ENCODE results near the gene HIRIP3.

The HIRIP3 gene

DNA sequence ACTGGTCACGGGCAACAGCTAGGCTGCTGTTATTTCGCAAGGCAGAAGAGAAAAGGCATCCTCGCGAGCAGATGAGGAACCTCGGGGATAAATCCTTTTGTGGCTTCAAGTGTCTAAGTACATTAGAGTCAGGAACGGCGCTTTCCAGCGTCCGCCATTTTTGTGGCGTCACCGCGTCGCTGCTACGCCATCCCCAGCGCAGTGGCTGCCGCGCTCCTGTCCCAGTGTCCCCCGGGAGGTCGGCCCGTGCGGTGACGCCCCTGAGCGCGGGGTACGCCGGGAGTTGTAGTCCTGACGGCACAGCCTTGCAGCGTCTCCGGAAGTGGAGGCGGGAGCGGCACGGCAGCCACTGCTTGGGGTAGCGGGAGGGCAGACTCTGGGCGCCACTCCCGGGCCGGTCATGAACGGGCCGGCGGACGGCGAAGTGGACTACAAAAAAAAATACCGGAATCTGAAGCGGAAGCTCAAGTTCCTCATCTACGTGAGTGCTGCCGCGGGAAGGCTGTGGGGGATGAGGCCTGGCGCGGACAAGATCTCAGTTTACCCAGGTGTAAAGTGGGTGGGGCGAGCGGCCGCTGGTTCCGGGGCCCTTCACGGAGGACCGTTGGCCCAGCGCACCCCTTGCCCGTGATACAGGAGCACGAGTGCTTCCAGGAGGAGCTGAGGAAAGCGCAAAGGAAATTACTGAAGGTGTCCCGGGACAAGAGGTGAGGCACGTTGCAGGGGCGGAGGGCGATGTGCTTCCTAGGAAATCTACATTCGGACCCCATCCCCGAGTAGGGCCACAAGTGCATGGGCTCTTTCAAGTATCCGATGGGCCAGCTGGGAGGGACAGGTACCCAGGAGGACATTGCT, 721 bp upstream of the HIRIP3 start, which contains the start of gene INO80E:
TSS of gene INO80E (plus strand) at position 331 of the 855 bp plus-strand sequence. CDS start at position 401, 70 bp downstream.
- peak; percentile 99 for DNase-seq

DNA sequence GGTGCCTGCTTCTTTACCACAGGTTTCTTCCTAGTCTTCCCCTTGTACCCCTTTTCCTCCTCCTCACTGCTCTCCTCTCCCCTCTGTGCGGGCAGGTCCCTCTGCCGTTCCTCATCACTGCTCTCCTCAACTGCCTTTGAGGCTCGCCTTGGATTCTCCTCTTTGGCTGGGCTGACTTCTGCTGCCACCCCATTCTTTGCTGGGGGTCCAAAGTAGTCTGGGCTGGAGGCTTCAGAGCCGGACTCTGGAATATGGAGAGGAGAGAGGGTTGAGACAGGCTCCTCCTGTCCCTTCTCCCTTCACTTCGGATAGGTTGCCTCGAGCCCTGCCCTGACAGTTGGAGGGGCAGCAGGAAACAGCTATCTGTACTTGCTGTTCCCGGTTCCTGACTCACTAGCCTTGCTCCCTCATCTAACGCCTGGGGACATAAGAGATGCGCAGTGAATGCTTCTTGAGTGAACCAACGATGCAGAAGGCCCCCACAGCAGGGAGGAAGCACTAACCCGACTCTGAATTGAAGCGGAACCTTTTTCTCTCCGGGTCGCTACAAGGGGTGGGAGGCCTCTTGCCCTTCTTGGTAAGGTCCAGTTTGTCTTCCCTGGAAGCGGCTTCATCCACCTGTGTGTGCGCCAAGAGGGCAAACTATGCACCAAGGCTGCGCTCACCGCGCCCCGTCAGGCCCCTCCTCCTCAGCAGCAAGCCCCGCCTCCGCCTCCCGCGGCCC, 655 bp downstream of the HIRIP3 start:
- peak in 1 of 2 donors; percentile 64 for DNase-seq

DNA sequence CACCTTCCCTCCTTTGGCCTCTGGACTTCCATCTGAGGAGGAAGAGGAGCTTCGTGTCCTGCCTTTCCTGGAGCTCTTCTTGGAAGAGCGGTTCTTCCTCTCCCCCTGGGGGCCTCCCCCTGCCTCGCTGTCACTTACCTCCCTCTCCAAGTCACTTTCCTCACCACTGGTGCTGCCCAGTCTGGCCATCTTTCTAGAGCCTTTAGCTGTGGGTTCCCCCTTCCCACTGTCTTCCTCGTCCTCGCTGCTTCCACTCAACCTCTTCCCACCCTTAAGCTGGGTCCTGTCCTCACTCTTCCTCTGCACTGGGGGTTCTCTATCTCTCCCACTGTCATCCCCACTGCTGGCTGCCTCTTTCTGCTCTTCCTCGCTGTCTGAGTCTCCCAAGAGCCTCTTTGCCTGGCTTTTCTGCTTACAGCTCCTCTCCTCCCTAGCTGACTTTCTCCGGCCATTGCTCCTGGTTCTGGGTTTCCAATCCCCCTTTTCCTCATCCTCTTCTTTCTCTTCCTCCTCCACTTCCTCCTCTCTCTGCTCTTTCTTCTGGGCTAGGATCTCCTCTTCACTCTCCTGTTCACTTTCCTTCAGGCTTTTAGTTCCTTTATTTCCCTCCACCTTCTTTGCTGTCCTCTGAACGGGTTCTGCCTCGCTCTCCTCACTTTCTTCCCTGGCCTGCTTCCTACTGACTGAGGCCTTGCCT, 1.4 kb downstream of the HIRIP3 start:
- no peak for DNase-seq

DNA sequence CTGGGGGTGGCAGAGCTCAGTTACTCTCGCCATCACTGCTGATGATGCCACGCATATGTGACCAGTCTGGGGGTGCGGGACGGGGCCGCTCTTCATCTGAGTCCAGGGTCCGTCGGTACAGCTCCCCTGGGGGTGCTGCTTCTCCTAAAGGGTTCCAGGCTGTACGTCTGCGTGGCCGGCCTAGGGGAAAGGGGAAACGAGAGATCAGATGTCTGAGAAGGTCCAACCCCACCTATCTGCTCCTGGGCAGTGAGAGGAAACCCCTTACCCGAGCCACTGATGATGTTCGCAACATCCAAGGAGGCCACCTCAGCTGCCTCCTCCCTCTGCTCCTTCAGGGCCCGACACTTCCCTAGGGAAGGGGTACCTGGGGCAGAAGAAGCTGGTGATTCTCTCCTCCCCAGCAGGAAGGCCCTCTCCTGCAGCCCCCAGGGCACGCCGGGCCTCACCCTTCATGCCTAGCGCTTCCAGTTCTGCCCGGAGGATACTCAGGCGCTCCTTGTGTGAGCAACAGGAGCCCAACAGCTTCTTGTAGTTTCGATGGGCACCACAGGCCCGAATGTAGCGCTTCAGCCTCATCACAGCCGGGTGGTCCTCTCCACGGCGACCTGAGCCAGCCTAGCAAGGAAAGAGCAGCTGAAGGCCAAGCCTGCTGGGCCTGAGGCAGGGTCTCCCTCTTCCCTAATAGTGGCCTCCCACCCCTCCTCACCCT, 2.1 kb downstream of the HIRIP3 start:
- no peak for DNase-seq

DNA sequence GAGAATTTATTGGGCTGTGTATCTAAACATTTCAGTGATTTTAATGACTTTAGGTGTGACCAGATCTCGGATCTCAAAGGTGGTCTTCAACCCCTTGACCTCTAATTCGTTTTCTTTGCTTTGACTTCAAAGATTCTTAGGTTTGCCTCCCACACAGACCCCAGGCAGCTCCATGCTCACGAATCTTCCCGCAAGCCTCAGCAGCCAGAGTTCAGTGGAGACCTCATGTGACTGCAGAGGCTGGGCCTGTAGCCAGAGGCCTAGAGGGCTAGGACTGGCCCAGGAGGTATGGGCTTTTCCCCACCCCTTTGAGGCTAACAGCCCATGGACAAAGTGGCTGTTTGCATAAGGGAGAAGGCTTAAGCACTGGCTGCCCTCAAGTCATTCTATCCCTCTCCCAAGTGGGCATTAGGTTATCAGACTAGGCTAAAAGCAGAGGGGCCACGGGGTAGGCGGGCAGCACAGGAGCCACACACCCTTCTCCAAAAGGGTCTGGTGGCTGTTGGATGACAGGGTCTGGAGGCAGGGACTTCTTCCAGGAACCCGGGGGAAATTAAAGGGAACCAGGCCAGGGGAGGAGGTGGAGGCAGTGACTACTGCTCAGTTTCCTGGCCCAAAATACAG, 3.0 kb downstream of the HIRIP3 start:
- no peak for DNase-seq

DNA sequence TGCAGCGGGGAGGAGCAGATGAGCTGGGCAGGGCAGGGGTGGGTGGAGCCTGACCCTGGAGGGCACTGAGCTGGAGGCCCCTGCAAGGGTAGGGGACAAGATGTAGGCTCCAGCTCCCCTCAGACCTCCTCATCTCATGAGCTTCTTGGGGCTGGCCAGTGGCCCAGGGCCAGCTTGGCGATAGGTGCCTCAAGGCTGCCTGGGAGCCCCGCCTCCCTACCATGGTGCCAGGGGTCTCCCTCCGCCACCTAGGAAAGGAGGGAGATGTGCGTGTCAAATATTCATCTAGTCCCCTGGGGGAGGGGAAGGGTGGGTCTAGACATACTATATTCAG, 3.9 kb downstream of the HIRIP3 start:
- DNase-seq, result no peak

DNA sequence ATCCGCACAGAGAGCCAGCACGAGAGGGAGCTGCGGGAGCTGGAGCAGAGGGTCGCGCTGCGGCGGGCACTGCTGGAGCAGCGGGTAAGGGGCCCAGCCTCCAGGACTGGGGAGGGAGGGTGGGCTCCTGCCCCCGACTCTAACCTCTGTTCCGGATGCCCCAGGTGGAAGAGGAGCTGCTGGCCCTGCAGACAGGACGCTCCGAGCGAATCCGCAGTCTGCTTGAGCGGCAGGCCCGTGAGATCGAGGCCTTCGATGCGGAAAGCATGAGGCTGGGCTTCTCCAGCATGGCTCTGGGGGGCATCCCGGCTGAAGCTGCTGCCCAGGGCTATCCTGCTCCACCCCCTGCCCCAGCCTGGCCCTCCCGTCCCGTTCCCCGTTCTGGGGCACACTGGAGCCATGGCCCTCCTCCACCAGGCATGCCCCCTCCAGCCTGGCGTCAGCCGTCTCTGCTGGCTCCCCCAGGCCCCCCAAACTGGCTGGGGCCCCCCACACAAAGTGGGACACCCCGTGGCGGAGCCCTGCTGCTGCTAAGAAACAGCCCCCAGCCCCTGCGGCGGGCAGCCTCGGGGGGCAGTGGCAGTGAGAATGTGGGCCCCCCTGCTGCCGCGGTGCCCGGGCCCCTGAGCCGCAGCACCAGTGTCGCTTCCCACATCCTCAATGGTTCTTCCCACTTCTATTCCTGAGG, 4.4 kb downstream of the HIRIP3 start:
- no peak for DNase-seq

DNA sequence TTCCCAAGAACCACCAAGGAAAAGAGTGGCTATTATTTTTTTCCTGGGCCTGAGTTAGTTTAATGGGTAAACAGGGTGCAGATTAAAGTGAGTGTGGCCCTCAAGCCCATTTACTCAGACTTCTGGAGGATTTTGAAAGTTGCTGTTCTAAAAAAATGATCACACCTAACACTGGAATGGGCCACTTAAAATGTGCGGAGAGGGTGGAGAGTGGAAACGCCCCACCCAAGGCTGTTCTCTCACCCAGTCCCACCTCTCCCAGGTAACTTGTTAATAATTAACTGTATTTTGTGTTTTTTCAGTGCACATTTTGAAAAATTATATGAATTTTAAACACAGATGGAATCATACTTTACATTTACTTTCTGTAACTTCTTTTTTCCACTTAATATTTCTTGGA, 5.4 kb downstream of the HIRIP3 start:
- DNase-seq, result no peak

DNA sequence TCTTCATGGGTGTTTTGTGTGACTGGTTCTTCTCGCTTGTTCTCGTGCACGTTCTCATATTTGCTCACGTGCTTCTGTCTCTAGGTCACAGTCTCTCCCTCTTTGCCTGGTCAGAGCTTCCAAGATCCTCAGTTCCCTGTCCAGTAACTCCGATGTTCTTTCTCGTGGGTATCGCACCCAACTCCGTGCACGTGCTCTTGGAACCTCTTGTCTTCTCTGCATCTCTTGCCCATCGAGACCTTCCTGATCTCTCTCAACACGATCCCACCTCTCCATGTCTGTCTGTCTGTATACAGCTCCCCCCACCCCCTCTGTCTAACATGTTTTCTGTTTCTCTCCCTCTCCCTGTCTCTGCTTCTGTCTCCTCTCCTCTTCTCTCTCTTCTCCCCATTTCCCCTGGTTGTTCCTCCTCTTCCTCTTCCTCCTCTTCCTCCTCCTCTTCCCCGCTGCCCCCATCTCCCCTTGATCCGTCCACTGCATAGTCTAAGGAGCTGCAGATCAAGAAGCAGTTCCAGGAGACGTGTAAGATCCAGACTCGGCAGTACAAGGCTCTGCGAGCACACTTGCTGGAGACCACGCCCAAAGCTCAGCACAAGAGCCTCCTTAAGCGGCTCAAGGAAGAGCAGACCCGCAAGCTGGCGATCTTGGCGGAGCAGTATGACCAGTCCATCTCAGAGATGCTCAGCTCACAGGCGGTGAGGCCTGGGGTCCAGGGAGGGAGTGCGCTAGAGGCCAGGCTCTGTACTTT, 6.1 kb downstream of the HIRIP3 start:
- no peak for DNase-seq

DNA sequence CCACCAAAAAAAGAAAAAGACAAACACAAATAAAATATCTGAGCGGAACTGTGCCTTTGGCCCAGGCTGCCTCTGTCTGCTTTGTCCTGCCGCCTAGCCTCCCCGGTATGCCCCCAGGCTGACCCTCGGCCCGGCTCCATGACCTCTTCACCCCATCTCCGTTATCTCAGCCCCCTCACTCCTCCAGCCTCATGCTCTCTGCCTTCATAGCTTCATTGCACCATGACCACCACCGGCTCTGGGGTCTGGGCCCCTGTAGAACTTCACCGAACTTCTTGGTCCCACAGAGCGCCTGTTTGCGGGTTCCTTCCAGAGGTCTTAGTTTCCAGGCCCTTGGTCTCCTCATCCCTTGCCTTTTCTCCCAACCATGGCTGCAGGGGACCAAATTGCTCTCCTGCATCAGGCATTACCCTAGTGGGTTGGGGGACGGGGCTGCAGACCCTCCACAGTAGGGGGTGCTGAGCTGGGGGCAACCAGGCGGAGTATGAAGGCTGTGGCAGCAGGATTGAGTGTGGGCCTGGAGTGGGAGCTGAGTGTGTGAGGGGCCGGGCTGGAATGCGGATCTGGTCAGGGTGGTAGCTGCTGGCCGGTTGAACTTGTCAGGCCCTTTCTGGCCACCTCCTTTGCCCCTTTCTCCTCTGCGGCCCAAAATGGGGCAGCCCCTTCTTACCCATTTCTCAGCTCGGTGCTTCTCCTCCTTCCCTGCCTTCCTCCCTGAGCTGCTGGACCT, 6.9 kb downstream of the HIRIP3 start:
- no peak for DNase-seq

DNA sequence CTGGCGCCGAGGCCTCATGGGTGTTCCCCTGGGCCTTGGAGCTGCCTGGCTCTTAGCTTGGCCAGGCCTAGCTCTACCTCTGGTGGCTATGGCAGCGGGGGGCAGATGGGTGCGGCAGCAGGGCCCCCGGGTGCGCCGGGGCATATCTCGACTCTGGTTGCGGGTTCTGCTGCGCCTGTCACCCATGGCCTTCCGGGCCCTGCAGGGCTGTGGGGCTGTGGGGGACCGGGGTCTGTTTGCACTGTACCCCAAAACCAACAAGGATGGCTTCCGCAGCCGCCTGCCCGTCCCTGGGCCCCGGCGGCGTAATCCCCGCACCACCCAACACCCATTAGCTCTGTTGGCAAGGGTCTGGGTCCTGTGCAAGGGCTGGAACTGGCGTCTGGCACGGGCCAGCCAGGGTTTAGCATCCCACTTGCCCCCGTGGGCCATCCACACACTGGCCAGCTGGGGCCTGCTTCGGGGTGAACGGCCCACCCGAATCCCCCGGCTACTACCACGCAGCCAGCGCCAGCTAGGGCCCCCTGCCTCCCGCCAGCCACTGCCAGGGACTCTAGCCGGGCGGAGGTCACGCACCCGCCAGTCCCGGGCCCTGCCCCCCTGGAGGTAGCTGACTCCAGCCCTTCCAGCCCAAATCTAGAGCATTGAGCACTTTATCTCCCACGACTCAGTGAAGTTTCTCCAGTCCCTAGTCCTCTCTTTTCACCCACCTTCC, 7.9 kb downstream of the HIRIP3 start:
- DNase-seq, result no peak

DNA sequence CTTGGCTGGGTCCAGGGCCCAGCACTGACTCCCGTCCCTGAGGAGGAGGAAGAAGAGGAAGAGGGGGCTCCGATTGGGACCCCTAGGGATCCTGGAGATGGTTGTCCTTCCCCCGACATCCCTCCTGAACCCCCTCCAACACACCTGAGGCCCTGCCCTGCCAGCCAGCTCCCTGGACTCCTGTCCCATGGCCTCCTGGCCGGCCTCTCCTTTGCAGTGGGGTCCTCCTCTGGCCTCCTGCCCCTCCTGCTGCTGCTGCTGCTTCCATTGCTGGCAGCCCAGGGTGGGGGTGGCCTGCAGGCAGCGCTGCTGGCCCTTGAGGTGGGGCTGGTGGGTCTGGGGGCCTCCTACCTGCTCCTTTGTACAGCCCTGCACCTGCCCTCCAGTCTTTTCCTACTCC, 8.5 kb downstream of the HIRIP3 start:
- no peak for DNase-seq

DNA sequence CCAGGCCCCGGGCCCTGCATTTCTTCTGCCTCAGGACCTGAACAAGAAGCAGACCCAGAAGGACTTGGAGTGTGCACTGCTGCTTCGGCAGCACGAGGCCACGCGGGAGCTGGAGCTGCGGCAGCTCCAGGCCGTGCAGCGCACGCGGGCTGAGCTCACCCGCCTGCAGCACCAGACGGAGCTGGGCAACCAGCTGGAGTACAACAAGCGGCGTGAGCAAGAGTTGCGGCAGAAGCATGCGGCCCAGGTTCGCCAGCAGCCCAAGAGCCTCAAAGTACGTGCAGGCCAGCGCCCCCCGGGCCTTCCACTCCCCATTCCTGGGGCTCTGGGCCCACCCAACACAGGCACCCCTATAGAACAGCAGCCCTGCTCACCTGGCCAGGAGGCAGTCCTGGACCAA, 9.2 kb downstream of the HIRIP3 start:
- no peak for DNase-seq

DNA sequence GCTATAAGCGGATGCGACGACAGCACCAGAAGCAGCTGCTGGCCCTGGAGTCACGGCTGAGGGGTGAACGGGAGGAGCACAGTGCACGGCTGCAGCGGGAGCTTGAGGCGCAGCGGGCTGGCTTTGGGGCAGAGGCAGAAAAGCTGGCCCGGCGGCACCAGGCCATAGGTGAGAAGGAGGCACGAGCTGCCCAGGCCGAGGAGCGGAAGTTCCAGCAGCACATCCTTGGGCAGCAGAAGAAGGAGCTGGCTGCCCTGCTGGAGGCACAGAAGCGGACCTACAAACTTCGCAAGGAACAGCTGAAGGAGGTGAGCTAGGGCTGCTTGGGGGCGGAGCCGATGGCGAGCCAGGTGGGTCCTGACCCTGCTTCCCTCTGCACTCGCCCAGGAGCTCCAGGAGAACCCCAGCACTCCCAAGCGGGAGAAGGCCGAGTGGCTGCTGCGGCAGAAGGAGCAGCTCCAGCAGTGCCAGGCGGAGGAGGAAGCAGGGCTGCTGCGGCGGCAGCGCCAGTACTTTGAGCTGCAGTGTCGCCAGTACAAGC, 10.1 kb downstream of the HIRIP3 start:
- DNase-seq, result no peak

DNA sequence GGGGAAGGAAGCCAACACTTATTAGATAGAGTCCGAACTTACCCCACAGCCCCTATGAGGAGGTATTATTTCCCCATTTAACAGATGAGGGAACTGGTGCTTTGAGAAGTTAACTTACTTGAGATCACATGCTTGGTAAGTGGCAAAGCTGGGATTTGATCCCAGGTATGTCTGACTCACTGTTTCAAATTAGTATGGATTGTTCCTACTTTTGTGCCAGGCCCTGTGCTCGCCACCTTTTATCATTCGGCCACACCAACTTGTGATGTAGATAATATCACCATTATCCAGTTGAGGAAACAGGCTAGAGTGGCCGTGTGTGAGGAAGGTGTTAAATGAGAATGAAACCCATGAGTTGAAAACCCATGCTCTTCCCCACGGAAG, 10.7 kb downstream of the HIRIP3 start:
- DNase-seq, result no peak

DNA sequence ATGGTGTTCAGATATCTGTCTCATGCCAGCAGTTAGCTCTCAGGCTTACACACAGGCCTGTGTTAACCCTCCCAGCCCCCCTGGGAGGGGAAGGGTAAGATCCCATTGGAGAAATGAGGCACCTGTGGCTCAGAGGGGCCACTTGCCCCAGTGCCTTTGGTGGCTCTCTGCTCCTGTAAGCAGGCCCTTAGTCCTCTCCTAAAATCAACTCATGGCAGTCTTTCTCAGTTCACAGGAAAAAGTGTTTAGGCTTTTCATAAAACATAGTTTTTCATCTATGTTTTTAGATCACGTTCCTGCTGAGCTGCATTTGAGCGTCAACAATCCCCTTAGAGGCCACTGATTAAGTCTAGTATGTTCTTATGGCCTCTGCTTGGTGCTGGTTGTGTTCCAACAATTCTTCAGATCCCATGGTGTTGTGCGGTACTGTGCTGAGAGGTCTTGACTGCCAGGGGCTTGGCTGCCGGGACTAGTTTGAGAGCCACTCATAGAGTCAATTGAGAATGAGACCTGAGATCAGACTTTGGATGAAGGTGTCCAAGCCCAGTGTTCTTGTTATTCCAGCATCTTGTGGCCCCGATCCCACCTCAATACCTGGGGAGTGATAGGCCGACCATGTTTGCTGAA, 11.2 kb downstream of the HIRIP3 start:
- DNase-seq, result no peak

DNA sequence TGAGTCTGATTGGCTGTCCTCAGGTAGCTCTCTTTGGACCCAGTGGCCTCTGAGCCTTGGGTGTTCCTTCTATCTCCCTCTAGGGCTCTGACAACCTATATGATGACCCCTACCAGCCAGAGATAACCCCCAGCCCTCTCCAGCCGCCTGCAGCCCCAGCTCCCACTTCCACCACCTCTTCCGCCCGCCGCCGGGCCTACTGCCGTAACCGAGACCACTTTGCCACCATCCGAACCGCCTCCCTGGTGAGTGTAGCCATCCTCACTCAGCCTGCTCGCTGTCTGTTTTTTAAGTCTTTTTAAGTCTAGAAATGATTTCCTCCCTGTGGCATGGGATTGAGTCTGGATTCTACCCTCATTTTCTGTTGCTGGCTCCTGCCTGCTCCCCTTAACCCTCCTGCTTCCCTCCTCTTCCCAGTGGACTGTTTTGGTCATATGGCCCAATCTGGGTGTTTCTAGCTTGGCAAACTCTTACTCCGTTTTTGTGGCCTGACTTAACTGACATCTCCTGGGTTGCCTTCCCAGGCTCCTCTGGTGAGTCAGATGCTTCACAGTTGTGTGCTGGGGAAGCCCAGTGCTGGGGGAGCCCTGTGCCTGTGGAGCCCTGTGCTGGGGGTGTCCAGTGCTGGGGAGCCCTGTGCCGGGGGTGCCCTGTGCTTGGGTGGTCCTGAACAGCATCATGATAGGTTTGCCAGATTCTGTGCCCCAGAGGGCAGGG, 11.8 kb downstream of the HIRIP3 start:
- no peak for DNase-seq
